Activated naive CD4-positive, alpha-beta T cell treated with anti-CD3 and anti-CD28 coated beads for 36 hours (primary cell): ENCODE measurements around the gene PSMA6. TPM values are rescaled to one million over a fixed set of nuclear protein-coding genes. Genes with fewer than 3 reads are reported as not detected.
A peak's percentile ranks its signal among the peaks of the same experiment; 100 is the strongest.
"Not testable (repeated sequence)": the region's sequence is repeated elsewhere in the genome, so short reads cannot be mapped to it uniquely, and the experiment has no call there.

Source experiments
- CTCF ChIA-PET: fragments of 350-600 bp; sonication (Branson Sonifier 250); formaldehyde crosslinking; loops from one replicate; lab custom pipeline; 2021; ENCODE audit warnings: antibody characterized with exemption; lab: Charles Lee
- DNase-seq: peaks from one replicate; pipeline ENCODE4 v3.0.0-alpha.2; 2020
- H3K27ac Mint-ChIP-seq: one replicate; pipeline ENCODE4 v1.8.0; 2021; ENCODE audit warnings: mild to moderate bottlenecking, mixed read lengths
- H3K27me3 Mint-ChIP-seq: one replicate; pipeline ENCODE4 v1.8.0; 2021; ENCODE audit warnings: low read depth, mixed read lengths
- H3K36me3 Mint-ChIP-seq: one replicate; pipeline ENCODE4 v1.8.0; 2021; ENCODE audit warnings: low read depth, mixed read lengths
- H3K4me1 Mint-ChIP-seq: one replicate; pipeline ENCODE4 v1.8.0; 2021; ENCODE audit warnings: low read depth, mixed read lengths
- H3K4me3 Mint-ChIP-seq: one replicate; pipeline ENCODE4 v1.8.0; 2021; ENCODE audit warnings: mild to moderate bottlenecking, moderate library complexity, mixed read lengths
- H3K9me3 Mint-ChIP-seq: one replicate; pipeline ENCODE4 v1.8.0; 2021; ENCODE audit warnings: mixed read lengths
- intact Hi-C: fragments of 100-400 bp; cut with micrococcal nuclease; formaldehyde crosslinking; loops from one replicate; pipeline ENCODE4 v1.15.1; 2023
- total RNA-seq, 2 experiments: library from RNA; stranded (reverse); gene quantifications; one replicate each; pipeline ENCODE4 v1.2.3, GENCODE V29; 2021

Gene PSMA6
- total RNA-seq, 2 experiments from 2014 or later: 433 to 437 TPM

DNA sequence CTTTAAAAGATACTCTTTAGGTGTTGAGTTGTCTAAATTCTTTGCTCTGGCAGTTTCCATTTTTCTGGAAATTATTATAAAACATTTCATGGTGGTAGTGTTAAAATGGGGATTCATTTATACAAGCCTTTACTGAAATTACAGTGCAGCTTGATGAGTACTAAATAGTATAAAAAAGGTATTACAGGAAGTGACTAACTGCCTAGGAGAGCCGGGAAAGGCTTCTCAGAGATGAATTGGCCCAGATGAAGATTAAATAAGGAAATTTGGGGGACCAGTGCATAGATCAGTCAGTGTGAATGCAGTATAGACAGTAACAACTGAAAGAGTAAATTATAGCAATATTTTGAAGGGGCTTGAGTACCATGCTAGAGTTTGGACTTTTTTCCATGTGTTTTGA is 7.5 kb downstream of the PSMA6 start:
- Mint-ChIP-seq H3K36me3 (peaks cover 35% of the 10 kb centered on the region), H3K9me3 (peaks cover 1% of the 10 kb centered on the region), H3K27me3 (no peaks in the 10 kb centered on the region), H3K4me3 (peak overlapping the region; percentile 11), H3K4me1 (peaks cover 82% of the 10 kb centered on the region), H3K27ac (peak overlapping the region; percentile 89)
- intact Hi-C loops: loop anchor here (10.0 kb wide), 1 partner anchor 235 kb away; the partner anchor contains the start of gene INSM2
- DNase-seq: peak; percentile 13
- CTCF ChIA-PET: interaction anchor here (0.9 to 2.1 kb wide), 9 partner anchors 7 to 117 kb away, joined by 3 to 9 read pairs (median 4); partner anchors contain the start of genes NFKBIA and PSMA6

DNA sequence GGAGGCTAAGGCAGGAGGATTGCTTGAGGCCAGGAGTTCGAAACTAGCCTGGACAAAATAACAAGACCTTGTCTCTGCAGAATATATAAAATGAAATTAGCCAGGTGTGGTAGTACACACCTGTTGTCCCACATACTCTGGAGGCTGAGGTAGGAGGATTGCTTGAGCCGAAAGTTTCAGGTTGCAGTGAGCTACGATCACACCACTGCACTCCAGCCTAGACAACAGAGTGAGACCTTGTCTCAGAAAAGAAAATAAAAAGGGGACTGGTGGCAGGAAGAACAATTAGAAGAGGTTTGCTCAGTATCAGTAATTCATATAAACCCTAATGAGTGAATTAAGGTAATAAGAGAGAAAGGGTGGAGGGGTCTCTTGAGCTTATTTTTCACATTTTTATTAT is 8.0 kb downstream of the PSMA6 start:
- Mint-ChIP-seq H3K4me3 (no peak overlapping the region), H3K4me1 (peaks cover 82% of the 10 kb centered on the region), H3K36me3 (peaks cover 31% of the 10 kb centered on the region), H3K27ac (peak overlapping the region; percentile 89), H3K27me3 (no peaks in the 10 kb centered on the region), H3K9me3 (peaks cover 1% of the 10 kb centered on the region)
- CTCF ChIA-PET: interaction anchor here (0.9 to 2.1 kb wide), 9 partner anchors 8 to 122 kb away, joined by 3 to 9 read pairs (median 4); partner anchors contain the start of genes NFKBIA and PSMA6
- intact Hi-C loops: no loop called here
- no peak for DNase-seq

DNA sequence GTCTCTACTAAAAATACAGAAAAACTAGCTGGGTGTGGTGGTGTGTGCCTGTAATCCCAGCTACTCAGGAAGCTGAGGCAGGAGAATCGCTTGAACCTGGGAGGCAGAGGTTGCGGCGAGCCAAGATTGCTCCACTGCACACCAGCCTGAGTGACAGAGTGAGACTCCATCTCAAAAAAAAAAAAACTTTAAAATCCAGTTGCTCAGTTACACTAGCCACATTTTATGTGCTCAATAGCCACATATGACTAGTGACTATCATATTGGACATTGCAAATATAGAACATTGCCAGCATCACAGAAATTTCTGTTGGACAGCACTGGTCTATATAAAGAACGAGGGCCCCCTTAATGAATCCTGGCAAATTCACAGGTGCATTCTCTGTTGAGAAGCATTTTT is 9.2 kb downstream of the PSMA6 start:
- H3K27me3 Mint-ChIP-seq: not testable (repeated sequence)
- H3K4me1 Mint-ChIP-seq: peaks cover 73% of the 10 kb centered on the region

DNA sequence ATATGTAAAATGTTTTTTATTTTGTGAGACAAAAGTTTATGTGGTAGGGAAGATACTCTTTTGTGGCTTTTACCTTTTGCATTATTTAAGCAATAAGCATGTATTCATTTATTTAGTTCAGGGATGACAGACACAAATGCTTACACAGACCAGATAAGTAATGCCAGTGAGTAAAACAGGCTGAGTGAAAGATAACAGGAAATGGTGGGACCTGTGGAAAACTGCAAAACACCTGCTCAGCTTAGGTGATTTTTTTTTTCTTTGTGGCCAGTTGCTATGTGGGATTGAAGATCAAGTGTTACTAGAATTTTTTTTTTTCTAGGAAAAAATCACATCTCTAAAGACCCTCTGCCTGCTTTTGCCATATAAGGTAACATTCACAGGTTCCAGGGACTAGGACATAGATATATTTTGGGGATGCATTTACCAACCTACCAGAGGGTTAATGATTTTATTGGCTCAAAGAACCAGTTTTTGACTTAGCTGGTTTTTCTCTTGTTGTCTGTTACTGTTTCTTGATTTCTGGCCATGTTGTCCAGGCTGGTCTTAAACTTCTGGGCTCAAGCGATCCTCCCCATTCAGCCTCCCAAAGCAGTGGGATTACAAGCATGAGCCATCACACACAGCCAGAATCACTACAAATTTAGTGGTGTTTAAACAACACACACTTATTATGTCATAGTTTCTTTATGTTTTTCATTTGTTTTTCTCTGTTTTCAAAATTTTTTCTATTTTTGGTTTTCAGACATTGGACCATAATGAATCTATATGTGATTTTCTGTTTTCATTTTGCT is 9.8 kb downstream of the PSMA6 start:
- DNase-seq: peak; percentile 14
- H3K4me1 Mint-ChIP-seq: peaks cover 68% of the 10 kb centered on the region
- no peaks in the 10 kb centered on the region for H3K27me3 Mint-ChIP-seq
- H3K36me3 Mint-ChIP-seq: peaks cover 28% of the 10 kb centered on the region
- CTCF ChIA-PET: interaction anchor here (0.5 kb wide), 1 partner anchor 72 kb away, joined by 3 read pairs; no protein-coding TSS in a partner anchor
- peak overlapping the region; percentile 89 for H3K27ac Mint-ChIP-seq
- intact Hi-C loops: loop anchor here (1.0 kb wide), 5 partner anchors 10 to 54 kb away; partner anchors contain the start of gene PSMA6
- H3K4me3 Mint-ChIP-seq: peak overlapping the region; percentile 27
- peaks cover 1% of the 10 kb centered on the region for H3K9me3 Mint-ChIP-seq

More for the DNA sequence above, 9.2 kb downstream of the PSMA6 start:
- Mint-ChIP-seq H3K36me3 (peaks cover 26% of the 10 kb centered on the region), H3K27ac (peak overlapping the region; percentile 89)
- H3K4me3 Mint-ChIP-seq, DNase-seq, H3K9me3 Mint-ChIP-seq: not testable (repeated sequence)
- intact Hi-C loops: loop anchor here (1.0 kb wide), 3 partner anchors 9 to 32 kb away; partner anchors contain the start of gene PSMA6
- CTCF ChIA-PET: interaction anchor here (0.5 to 2.1 kb wide), 7 partner anchors 9 to 121 kb away, joined by 3 to 9 read pairs (median 3); partner anchors contain the start of gene PSMA6

DNA sequence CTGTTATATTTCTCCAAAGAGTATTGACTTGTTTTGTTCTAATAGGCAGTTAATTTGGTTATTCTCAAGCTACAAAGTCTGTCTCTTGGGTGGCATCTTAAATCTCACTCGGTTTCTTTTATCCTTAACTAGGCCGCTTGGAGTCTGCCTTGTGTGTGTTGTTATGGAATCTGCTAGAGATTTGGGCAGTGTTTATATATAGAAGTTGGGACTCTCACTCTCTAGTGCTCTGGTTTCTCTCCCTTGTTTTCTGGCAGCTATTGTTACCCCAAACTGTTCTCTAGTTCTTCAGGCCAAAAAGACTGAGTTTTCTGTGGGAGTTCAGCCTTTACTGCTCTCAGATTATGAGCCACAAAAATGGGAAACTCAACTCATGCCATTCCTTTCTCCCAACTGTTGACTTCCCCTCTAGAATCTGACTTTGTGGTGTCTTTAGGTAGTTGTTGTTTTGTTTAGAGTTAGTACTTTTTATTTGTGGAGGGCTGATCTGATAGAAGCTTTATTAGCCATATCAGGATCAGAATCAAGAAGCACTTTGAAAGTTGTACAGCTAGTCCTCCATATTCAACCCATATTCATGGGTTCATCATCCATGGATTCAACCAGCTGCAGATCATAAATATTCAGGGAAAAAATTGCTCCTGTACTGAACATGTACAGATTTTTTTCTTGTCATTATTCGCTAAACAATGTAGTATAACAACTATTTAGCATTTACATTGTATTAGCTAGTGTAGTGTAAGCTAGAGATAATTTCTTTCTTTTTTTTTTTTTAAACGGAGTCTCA is 11.2 kb downstream of the PSMA6 start:
- H3K36me3 Mint-ChIP-seq: peaks cover 27% of the 10 kb centered on the region
- CTCF ChIA-PET: interaction anchor here (0.7 to 2.0 kb wide), 8 partner anchors 10 to 113 kb away, joined by 3 to 9 read pairs (median 3); no protein-coding TSS in a partner anchor
- H3K27me3 Mint-ChIP-seq: no peaks in the 10 kb centered on the region
- H3K4me1 Mint-ChIP-seq: peaks cover 59% of the 10 kb centered on the region
- intact Hi-C loops: no loop called here
- peak overlapping the region; percentile 27 for H3K4me3 Mint-ChIP-seq
- peak overlapping the region; percentile 89 for H3K27ac Mint-ChIP-seq
- no peak for DNase-seq
- no peaks in the 10 kb centered on the region for H3K9me3 Mint-ChIP-seq

DNA sequence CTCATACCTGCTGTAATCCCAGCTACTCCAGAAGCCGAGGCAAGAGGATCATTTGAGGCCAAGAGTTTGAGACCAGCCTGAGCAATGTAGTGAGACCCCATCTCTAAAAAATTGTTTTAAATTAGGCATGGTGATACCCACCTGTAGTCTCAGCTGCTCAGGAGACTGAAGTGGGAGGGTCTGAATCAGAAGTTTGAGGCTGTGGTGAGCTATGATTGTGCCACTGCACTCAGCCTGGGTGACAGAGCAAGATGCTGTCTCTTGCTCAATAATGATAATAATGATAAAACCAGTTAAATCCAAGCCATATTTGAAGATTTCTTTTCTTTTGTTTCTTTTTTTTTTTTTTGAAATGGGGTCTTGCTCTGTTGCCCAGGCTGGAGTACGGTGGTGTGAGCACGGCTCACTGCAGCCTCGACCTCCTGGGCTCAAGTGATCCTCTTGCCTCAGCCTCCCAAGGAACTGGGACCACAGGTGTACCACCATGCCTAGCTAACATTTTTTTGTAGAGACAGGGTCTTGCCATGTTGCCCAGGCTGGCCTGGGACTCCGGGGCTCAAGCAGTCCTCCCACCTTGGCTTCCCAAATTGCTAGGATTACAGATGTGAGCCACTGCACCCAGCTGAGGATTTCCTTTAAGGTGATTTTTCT is 12.8 kb downstream of the PSMA6 start:
- Mint-ChIP-seq H3K4me3 (no peak overlapping the region), H3K36me3 (peaks cover 31% of the 10 kb centered on the region), H3K27ac (no peak overlapping the region), H3K27me3 (no peaks in the 10 kb centered on the region), H3K9me3 (no peaks in the 10 kb centered on the region), H3K4me1 (peaks cover 46% of the 10 kb centered on the region)
- no peak for DNase-seq
- CTCF ChIA-PET: interaction anchor here (1.2 to 2.0 kb wide), 4 partner anchors 8 to 75 kb away, joined by 3 to 9 read pairs (median 6); no protein-coding TSS in a partner anchor
- intact Hi-C loops: no loop called here

DNA sequence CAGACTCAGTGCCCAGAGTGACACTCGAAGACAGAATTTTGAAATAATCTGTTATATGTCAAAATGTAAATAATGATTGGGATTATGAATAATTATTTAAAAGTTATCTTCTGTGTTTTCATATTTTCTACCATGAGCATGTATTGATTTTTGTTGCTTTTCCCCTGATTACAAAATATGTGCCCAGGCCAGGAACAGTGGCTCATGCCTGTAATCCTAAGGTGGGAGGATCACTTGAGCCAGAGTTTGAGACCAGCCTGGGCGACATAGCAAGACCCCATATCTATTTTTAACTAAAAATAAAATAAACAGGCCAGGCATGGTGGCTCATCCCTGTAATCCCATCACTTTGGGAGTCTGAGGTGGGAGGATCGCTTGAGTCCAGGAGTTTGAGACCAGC is 13.5 kb downstream of the PSMA6 start:
- CTCF ChIA-PET: interaction anchor here (1.2 kb wide), 1 partner anchor 20 kb away, joined by 3 read pairs; no protein-coding TSS in a partner anchor
- H3K4me3 Mint-ChIP-seq: no peak overlapping the region

DNA sequence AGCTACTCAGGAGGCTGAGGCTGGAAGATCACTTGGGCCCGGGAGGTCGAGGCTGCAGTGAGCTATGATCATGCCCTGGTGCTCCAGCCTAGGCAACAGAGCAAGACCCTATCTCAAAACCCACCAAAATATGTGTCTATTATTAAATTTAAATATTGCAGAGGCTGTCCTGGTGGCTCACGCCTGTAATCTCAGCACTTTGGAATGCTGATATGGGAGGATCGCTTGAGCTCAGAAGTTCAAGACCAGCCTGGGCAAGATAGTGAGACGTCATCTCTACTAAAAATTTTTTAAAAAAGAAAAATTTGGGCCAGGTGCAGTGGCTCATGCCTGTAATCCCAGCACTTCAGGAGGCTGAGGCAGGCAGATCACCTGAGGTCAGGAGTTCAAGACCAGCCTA is 13.9 kb downstream of the PSMA6 start:
- H3K27ac Mint-ChIP-seq: no peak overlapping the region
- intact Hi-C loops: no loop called here
- H3K27me3 Mint-ChIP-seq: no peaks in the 10 kb centered on the region

More for the DNA sequence above, 13.5 kb downstream of the PSMA6 start:
- intact Hi-C loops: no loop called here
- Mint-ChIP-seq H3K27ac (no peak overlapping the region), H3K9me3 (no peaks in the 10 kb centered on the region), H3K4me1 (peaks cover 39% of the 10 kb centered on the region), H3K36me3 (peaks cover 35% of the 10 kb centered on the region), H3K27me3 (no peaks in the 10 kb centered on the region)
- no peak for DNase-seq

DNA sequence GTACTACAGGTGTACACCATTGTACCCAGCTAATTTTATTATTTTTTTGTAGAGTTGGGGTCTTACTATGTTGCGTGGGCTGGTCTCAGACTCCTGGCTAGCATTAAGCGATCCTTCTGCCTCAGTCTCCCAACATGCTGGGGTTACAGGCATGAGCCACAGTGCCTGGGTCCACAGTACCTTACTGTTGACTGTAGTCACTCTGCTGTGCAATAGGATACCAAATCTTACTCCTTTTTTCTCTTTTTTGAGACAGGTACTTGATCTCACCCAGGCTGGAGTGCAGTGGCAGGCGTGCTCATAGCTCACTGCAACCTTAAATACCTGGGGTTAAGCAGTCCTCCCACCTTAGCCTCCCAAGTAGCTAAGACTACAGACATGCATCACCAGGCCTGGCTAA is 25.6 kb downstream of the PSMA6 start:
- Mint-ChIP-seq H3K4me1 (peaks cover 19% of the 10 kb centered on the region), H3K4me3 (no peak overlapping the region)

More for the DNA sequence above, 13.9 kb downstream of the PSMA6 start:
- CTCF ChIA-PET: interaction anchor here (1.2 kb wide), 2 partner anchors 19 to 98 kb away, joined by 3 to 5 read pairs; partner anchors contain the start of gene NFKBIA
- no peak overlapping the region for H3K4me3 Mint-ChIP-seq
- peaks cover 34% of the 10 kb centered on the region for H3K4me1 Mint-ChIP-seq
- no peak for DNase-seq
- peaks cover 33% of the 10 kb centered on the region for H3K36me3 Mint-ChIP-seq
- no peaks in the 10 kb centered on the region for H3K9me3 Mint-ChIP-seq

DNA sequence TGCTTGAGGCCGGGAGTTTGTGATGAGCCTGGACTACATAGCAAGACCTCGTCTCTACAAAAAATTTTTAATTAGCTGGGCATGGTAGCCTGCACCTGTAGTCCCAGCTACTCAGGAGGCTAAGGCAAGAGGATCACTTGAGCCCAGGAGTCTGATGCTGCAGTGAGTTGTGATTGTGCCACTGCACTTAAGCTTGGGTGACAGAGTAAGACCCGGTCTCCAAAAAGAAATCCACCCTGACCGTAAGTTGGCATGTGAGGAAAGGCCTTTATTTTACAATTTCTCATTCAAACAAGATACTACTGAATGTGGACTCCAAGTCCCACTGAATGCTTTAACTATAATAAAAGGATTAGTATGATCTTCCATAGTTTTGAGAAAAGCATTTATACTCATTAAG is 27.3 kb downstream of the PSMA6 start:
- Mint-ChIP-seq H3K4me3 (no peak overlapping the region), H3K9me3 (no peaks in the 10 kb centered on the region), H3K27ac (no peak overlapping the region), H3K36me3 (peaks cover 32% of the 10 kb centered on the region), H3K27me3 (no peaks in the 10 kb centered on the region), H3K4me1 (peaks cover 10% of the 10 kb centered on the region)
- CTCF ChIA-PET: interaction anchor here (0.7 kb wide), 1 partner anchor 14 kb away, joined by 3 read pairs; no protein-coding TSS in a partner anchor
- DNase-seq: no peak
- intact Hi-C loops: no loop called here

More for the DNA sequence above, 25.6 kb downstream of the PSMA6 start:
- CTCF ChIA-PET: interaction anchor here (1.1 to 1.8 kb wide), 3 partner anchors 19 to 88 kb away, joined by 3 to 5 read pairs (median 3); no protein-coding TSS in a partner anchor
- no peak for DNase-seq
- H3K9me3 Mint-ChIP-seq: no peaks in the 10 kb centered on the region
- H3K27ac Mint-ChIP-seq: no peak overlapping the region
- H3K27me3 Mint-ChIP-seq: no peaks in the 10 kb centered on the region
- intact Hi-C loops: no loop called here
- peaks cover 37% of the 10 kb centered on the region for H3K36me3 Mint-ChIP-seq

DNA sequence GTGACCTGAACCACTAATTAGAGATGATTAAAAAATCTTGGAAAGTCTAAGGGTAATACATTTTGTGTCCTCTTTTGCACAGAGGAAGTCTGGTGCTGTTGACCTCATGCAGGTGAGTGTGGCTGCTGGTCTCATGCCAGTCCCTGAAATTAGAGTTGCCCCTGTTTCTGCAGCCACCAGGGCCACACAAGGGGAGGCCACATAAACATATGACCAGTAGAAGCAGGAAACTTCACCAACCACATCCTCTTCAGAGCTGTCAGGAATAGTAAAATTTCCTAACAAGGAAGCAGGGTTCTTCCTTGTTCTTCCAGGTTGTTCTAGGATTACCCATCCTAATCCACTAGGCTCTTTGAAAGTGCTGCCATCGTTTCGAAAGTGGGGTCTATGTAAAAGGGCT is 28.3 kb downstream of the PSMA6 start:
- CTCF ChIA-PET: interaction anchor here (1.0 kb wide), 1 partner anchor 17 kb away, joined by 3 read pairs; no protein-coding TSS in a partner anchor
- peaks cover 1% of the 10 kb centered on the region for H3K4me1 Mint-ChIP-seq
- H3K9me3 Mint-ChIP-seq: no peaks in the 10 kb centered on the region
- H3K4me3 Mint-ChIP-seq: no peak overlapping the region
- no peak overlapping the region for H3K27ac Mint-ChIP-seq
- peaks cover 24% of the 10 kb centered on the region for H3K36me3 Mint-ChIP-seq
- H3K27me3 Mint-ChIP-seq: no peaks in the 10 kb centered on the region
- intact Hi-C loops: no loop called here
- DNase-seq: no peak
